Lung (tissue), 12 donors: ENCODE measurements around the gene ASMTL. TPM values are rescaled to one million over a fixed set of nuclear protein-coding genes. Genes with fewer than 3 reads are reported as not detected.

Experiments
- ATAC-seq: fragments of 200-7000 bp; cut with Tn5 transposase; one replicate; pipeline ENCODE4 v1.9.1; 2020; ENCODE audit warnings: moderate number of reproducible peaks; ENCODE audit not compliant: insufficient read depth, low FRiP score
- DNase-seq, 3 donors: peaks; one replicate each; pipeline ENCODE4 v3.0.0-alpha.2; 2013 to 2017
- H3K27ac ChIP-seq, 2 donors: one replicate each; pipeline ENCODE4 v1.5.1; 2013; ENCODE audit warnings: mild to moderate bottlenecking in 2 of 2, moderate library complexity in 2 of 2, control low read depth in 1 of 2, inconsistent platforms in 1 of 2, low read depth in 1 of 2, low read length in 1 of 2
- H3K27me3 ChIP-seq, 3 donors: one replicate each; pipeline ENCODE4 v1.5.1; 2013; ENCODE audit warnings: low read length in 2 of 3; ENCODE audit not compliant: control insufficient read depth in 3 of 3, insufficient read depth in 3 of 3
- H3K36me3 ChIP-seq, 4 donors: one replicate each; pipeline ENCODE4 v1.5.1; 2013; ENCODE audit warnings: low read length in 4 of 4, mild to moderate bottlenecking in 1 of 4, moderate library complexity in 1 of 4; ENCODE audit not compliant: control insufficient read depth in 4 of 4, insufficient read depth in 4 of 4
- H3K4me1 ChIP-seq, 5 donors: one replicate each; pipeline ENCODE4 v1.5.1; 2013; ENCODE audit warnings: low read length in 5 of 5, mild to moderate bottlenecking in 2 of 5, moderate library complexity in 1 of 5; ENCODE audit not compliant: control insufficient read depth in 5 of 5, insufficient read depth in 5 of 5
- H3K4me3 ChIP-seq: one replicate; pipeline ENCODE4 v1.5.1; 2013; ENCODE audit warnings: mild to moderate bottlenecking, control low read depth, moderate library complexity
- H3K9ac ChIP-seq, 2 donors: one replicate each; pipeline ENCODE4 v1.5.1; 2013; ENCODE audit warnings: low read length in 2 of 2, control low read depth in 1 of 2; ENCODE audit not compliant: insufficient read depth in 1 of 2
- H3K9me3 ChIP-seq, 4 donors: one replicate each; pipeline ENCODE4 v1.5.1; 2013; ENCODE audit warnings: low read length in 3 of 4, mild to moderate bottlenecking in 1 of 4, moderate library complexity in 1 of 4; ENCODE audit not compliant: control insufficient read depth in 4 of 4, insufficient read depth in 3 of 4
- CTCF ChIP-seq: IDR thresholded peaks from 2 replicates; pipeline ENCODE4 v1.5.1; 2012; ENCODE audit warnings: mild to moderate bottlenecking; ENCODE audit errors: control extremely low read depth, extremely low read depth
- WGBS, 2 donors: extraction: QIAGEN DNeasy Blood & Tissue Kit; methylation state at CpG; one replicate each; pipeline ENCODE4 v1.1.7; 2013; 5-methylcytosine and 5-hydroxymethylcytosine counted together
- polyA plus RNA-seq, 2 donors: library from polyadenylated mRNA; stranded (reverse); fragments of 200-250 nt; gene quantifications; one replicate each; pipeline ENCODE4 v1.2.1, GENCODE V29; 2013
- total RNA-seq, 2 donors: library from RNA; depleted of rRNA in 1 of 2; stranded (reverse); fragments of >200 nt in 1 of 2; gene quantifications; one replicate each; pipeline ENCODE4 v1.2.1, GENCODE V29; 2014 to 2021
- donor health status: control.
- donor health status: control.
- donor health status: Bipolar disorder and iron deficiency.
- donor health status: healthy.
- donor health status: DM: yes; HTN: yes; CAD: no.

The ASMTL gene
- total and polyA plus RNA-seq, 4 donors = 12.3 to 29.4 (median 21.8) TPM

DNA sequence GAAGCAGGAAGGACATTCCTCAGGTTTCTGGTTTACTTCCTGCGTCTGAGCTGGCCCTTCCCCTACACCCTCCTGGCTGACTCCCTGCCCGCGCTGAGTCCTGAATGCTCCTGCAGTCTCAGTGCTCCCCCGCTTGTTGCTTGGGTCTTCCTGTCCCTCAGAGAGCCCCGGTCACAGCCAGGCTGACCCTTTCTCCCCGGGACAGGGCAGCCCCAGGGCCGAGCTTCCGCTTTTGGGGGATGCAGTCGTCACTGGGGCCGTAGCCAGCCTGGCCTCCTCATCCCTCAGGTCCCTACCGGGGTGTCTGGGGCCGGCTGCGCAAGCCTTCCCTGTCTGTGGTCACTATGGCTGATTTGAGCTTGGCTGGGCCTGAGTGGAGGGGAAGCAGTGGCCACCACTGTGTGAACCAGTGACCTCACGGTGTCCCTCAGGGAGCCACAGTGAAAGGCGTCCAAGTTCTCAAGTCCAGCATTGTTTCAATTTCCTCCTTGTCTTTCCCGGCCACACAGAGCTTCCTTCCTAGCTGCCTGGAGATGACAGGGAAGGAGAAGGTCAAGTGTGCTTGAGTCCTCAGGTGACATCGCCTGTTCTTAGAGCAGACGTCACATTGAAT lies 34.1 kb upstream of the ASMTL start:
- no peak for ATAC-seq
- peaks cover 0 to 5% (median 0%) of the 10 kb centered on the region in 5 donors for H3K4me1 ChIP-seq
- no peaks in the 10 kb centered on the region for H3K36me3 ChIP-seq
- no peak for TF ChIP-seq CTCF
- H3K9me3 ChIP-seq = peaks cover 0 to 5% (median 2%) of the 10 kb centered on the region in 4 donors
- WGBS, 2 donors = 50 to 62% methylated on average over 18 of the region's 18 CpGs
- H3K27me3 ChIP-seq = no peaks in the 10 kb centered on the region
- H3K4me3 ChIP-seq = no peak overlapping the region
- H3K27ac ChIP-seq = peak overlapping the region in 1 of 2 donors; percentile 76
- H3K9ac ChIP-seq = no peak overlapping the region
- peak in 2 of 3 donors; percentile 19 to 48 for DNase-seq

DNA sequence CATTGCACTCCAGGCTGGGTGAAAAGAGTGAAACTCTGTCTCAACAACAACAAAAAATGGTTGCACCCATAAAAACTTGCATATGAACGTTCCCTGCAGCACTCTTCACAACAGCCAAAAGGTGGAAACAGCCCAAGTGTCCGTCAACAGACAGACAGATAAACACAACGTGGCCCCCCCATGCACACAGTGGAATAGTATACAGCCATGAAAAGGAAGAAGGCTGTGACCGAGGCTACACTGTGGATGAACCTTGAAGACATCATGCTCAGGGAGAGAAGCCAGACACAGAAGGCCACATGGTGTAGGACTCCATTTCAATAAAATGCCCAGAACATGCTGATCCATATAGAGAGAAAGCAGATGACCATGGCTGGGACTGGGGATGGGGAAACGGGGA lies 33.5 kb upstream of the ASMTL start:
- peaks cover 0 to 11% (median 0%) of the 10 kb centered on the region in 5 donors for H3K4me1 ChIP-seq
- no peaks in the 10 kb centered on the region for H3K27me3 ChIP-seq
- no peak overlapping the region for H3K9ac ChIP-seq
- no peaks in the 10 kb centered on the region for H3K36me3 ChIP-seq
- H3K27ac ChIP-seq = peak overlapping the region; percentile 25 to 66
- 71 to 85% methylated on average over 5 of the region's 5 CpGs for WGBS, 2 donors
- peaks cover 0 to 5% (median 2%) of the 10 kb centered on the region in 4 donors for H3K9me3 ChIP-seq
- no peak for ATAC-seq
- no peak for TF ChIP-seq CTCF
- H3K4me3 ChIP-seq = no peak overlapping the region
- no peak for DNase-seq

GRCh38 chrX:1485033-1485432 lies 32.3 kb upstream of the ASMTL start:
- peaks cover 0 to 11% (median 0%) of the 10 kb centered on the region in 5 donors for H3K4me1 ChIP-seq
- H3K9me3 ChIP-seq = peaks cover 0 to 6% (median 2%) of the 10 kb centered on the region in 4 donors
- 93% methylated on average over 9 of the region's 9 CpGs for WGBS, 2 donors
- no peak for DNase-seq
- no peaks in the 10 kb centered on the region for H3K27me3 ChIP-seq
- H3K9ac ChIP-seq = no peak overlapping the region
- H3K36me3 ChIP-seq = no peaks in the 10 kb centered on the region
- no peak overlapping the region for H3K4me3 ChIP-seq
- no peak overlapping the region for H3K27ac ChIP-seq
- no peak for ATAC-seq
- no peak for TF ChIP-seq CTCF

DNA sequence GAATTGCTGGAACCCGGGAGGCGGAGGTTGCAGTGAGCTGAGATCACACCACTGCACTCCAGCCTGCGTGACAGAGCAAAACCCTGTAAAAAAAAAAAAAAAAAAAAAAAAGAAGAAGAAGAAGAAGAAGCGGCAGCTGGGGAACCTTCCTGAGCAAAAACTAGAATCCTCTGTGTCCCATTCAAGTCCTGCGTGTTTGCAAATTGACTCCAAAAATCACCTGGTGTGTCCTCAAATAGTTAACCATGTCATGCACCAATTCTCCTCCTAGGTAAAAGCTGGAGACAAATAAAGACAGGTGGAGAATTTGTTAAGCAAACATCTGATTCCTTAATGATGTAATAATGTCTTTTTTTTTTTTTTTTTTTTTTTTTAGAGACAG lies 31.9 kb upstream of the ASMTL start:
- no peak for TF ChIP-seq CTCF
- Histone ChIP-seq H3K4me1 (peaks cover 0 to 11% (median 0%) of the 10 kb centered on the region in 5 donors), H3K4me3 (no peak overlapping the region), H3K27me3 (no peaks in the 10 kb centered on the region), H3K9me3 (peaks cover 0 to 8% (median 2%) of the 10 kb centered on the region in 4 donors), H3K9ac (no peak overlapping the region), H3K27ac (no peak overlapping the region), H3K36me3 (no peaks in the 10 kb centered on the region)
- WGBS, 2 donors = 48 to 67% methylated on average over 5 of the region's 5 CpGs
- ATAC-seq (no peak), DNase-seq (no peak)
